Stimulated activated CD8-positive, alpha-beta memory T cell treated with anti-CD3 and anti-CD28 coated beads, Interleukin-7, amount 100 ng/mL, for 1 hour (primary cell): ENCODE data around the gene AFF1.
"Not testable (repeated sequence)": the region's sequence is repeated elsewhere in the genome, so short reads cannot be mapped to it uniquely, and the experiment has no call there.

ENCODE experiments used
- DNase-seq, 2 donors: peaks; one replicate each; pipeline ENCODE4 v3.0.0-alpha.2; 2020; ENCODE audit warnings: low read depth in 2 of 2

The AFF1 gene

DNA sequence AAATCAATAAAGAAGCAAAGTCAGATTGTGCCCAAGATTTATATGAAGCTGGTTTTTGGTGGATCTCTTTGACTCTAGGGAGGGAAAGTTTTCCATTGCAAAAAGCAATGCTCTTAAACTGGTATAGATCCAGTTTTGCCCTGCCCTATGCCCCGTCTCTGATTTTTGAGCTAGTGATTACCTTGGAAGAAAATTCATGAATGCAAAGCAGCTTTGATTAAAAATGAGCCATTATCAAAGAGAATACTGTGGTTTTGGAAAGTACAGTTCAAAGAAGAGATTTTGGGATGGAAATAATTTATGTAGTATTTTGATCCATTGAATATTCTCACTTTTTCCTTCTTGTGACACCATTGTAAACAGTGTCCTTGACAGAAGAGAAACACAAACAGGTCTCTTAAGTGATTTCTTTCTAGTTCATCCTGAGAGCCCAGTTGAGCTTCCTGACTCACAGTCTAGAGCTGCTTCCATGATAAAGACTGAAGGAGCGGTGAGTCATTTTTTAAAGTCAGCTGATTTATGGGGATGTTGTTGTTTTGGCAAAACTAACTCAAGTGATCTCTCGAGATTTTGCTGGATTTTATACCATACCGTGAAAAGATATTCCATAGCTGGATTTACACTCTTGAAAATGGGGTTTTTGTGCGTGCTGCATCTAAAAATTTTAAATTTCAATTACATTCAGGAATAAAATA, 76.7 kb downstream of the AFF1 start:
- DNase-seq, result no peak

DNA sequence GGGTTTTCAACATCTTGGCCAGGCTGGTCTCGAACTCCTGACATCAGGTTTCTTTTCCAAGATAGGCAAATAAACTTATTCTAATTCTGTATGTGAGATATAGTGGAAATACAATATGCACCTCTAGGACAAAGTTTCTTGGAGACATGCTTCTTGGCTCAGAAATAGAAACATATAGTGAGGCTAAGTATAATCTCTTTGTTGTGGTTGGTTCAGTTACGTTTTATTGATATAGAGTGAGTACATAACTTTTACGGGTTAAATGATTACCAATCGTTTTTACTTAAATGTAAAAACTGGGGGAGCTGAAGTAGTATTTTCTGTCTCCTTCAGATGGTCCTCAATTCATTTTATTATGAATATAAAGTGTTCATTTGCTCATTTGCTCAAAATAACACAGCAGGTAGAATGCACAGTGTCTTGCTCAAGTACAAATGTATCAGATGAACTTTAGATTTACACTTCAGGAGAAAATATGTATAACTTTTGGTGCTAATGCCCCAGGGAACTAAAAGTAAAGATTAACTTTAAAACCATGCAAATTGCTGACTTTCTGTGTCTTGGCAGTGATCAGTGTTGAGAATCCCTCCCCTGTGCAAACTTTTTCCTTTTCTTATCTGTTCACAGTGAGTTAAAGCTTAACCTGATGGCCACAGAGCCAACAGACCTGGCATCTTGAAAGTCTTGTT, 77.6 kb downstream of the AFF1 start:
- no peak for DNase-seq

DNA sequence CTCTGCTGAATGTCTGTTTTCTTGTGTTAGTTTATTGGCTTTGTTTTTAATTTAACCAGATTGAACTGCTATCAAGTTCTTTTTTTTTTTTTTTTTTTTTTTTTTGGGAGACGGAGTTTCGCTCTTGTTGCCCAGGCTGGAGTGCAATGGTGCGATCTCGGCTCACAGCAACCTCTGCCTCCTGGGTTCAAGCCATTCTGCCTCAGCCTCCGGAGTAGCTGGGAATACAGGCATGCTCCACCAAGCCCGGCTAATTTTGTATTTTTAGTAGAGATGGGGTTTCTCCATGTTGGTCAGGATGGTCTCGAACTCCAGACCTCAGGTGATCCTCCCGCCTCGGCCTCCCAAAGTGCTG, 78.1 kb downstream of the AFF1 start:
- not testable (repeated sequence) for DNase-seq

DNA sequence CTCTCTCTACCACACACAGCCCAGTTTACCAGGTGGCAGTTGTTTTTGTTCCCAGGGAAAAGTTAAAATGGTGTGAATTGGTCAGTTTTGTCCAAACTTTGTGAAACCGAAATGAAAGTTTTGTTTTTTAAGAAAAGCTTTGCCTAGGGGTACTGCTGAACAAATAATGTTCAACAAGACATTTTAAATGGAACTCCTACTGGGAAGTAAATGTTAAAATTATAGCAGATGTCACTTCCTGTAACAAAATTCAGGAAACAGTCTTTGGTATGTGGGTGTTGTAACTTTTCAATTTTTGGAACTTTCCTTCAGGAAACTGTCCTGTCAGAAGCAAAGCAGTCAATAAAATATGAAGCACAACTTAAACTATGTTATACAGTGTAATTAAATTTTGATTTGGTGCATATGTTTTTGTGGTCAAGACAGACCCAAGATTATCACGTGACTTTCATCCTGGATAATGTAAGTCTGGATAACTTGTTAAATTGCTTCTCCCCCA, 79.5 kb downstream of the AFF1 start:
- no peak for DNase-seq

DNA sequence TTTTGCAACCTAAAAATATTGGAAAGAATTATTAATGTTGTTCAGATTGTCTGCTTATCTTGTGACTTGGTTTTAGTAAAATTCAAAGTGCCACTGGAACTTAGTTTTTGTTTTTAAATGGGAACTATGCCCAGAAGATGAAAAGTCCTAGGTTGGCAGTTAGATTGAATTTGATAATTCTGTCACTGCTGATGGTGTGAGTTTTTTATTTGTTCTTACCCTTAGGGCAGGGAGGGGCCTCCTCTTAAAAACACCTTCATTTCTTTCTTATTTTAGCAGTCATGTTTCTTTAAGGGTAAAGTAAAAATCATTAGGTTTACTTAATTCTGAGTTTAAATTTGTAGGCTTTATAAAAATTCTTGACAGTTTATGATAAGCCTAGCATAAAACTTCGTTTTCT, 80.6 kb downstream of the AFF1 start:
- DNase-seq, result no peak

DNA sequence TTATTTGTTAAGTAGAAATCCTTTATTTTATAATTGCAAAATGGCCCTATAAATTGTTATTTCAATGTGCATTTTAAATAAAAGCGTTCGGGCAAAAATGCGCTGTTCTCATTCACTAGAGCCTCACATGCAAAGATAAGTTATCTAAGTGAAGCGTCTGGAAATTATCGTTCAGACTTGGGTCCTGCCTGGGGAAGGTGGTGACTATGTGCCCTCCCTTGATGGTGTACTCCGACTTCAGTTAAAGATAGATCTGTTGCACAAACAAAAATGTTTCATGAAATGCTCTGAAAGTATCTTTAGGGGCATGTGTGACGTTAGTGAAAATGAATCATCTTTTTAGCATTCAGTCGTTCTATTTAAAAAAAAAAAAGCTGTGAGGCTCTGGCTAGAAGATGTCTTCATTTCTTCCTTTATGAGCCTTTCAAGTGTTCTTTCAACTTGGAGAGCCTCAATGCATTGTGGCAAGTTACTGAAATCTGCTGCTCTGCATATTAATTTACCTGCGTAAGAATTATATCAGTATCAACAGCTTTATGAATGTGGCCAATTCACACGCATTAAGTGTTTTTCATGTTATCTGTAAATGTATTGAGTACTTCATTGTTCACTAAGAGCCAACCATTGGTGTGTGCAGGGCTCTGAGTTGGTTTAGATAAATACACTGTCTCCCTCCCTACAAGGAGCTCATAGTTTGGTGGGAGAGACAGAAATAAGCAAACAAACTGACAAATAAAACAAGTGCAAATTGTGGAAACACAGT, 83.0 kb downstream of the AFF1 start:
- DNase-seq, result no peak

DNA sequence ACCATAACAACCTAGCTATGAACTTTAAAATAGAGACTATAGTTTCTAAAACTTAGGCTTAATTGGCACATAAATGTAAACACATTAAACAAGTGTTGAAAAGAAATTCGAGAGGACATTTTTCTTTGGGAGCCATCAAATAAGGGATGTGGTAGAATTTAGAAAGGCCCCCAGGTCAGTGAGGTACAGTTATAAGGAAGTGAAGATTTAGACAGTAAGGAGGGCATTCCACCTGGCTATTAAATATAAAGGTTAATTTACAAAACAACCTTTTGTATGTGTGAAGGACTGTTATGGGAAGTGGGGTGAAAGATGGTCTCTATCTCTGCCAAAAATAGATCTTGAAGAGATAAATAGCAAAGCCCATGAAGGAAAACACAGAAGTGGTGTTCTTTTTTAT, 83.9 kb downstream of the AFF1 start:
- no peak for DNase-seq

GRCh38 chr4:87019246-87019791, 84.5 kb downstream of the AFF1 start:
- DNase-seq, result no peak

DNA sequence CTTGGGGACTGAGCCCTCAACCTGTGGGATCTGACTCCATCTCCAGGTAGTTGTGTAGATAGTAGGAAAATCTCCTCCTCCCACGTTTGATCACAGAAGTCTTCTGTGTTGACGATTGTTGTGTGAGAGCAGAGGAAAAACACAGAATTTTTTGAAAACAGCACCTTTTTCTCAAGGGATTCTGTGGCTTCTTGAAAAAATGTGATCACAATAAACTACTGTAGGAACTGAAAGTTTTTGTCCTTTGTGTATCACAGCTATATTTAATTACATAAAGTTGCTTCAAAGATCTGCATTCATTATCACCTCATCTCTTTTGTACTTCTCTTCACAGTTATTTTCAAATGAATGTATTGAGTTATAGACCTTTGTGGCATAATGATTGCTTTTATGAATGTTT, 85.1 kb downstream of the AFF1 start:
- DNase-seq, result no peak

DNA sequence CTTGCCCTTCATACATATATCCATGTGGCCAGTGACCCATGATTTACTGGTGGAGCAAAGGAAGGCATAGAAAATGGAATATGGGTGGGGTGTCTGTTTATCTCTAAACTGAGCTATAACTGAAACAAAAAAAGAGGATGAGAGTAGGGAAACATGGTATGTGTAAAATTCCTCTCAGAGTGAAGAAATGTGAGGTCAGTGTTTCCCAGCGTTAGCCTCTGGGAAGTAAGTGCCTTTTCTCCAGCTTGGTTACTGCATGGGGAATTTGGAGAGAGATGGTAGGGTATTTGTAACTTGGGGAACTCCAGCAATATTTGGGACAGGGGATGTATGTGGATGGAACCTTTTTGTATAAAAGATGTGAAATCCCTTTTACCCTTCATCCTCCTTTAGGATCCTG, 89.4 kb downstream of the AFF1 start:
- no peak for DNase-seq

DNA sequence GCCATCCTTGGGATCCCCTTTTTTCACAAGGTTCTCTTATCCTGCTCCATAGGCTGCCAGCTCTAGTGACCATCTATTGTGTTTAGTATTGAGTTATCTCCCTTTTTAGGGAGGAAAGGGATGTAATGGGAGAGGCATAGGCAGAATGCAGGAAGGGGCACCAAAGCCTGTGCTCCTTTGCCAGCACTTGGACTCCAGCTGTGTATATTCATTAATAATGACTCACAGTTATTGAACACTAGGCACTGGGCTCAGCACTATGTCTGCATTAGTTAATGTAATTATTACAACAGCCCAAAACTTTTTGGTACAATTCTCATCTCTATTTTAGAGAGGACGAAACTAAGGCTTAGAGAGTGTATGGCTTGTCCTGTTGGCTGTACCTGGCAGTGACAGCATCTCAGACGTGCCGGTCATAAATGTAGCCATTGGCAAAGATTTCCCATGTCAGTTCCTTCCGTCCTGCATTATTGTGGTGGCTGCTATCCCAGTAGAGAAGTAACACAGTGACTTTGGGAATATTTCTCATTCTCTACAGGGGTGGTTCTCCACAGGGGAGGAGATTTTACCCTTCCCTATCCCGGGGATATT, 90.3 kb downstream of the AFF1 start:
- DNase-seq, result no peak

GRCh38 chr4:87025614-87026041, 90.8 kb downstream of the AFF1 start:
- no peak for DNase-seq

DNA sequence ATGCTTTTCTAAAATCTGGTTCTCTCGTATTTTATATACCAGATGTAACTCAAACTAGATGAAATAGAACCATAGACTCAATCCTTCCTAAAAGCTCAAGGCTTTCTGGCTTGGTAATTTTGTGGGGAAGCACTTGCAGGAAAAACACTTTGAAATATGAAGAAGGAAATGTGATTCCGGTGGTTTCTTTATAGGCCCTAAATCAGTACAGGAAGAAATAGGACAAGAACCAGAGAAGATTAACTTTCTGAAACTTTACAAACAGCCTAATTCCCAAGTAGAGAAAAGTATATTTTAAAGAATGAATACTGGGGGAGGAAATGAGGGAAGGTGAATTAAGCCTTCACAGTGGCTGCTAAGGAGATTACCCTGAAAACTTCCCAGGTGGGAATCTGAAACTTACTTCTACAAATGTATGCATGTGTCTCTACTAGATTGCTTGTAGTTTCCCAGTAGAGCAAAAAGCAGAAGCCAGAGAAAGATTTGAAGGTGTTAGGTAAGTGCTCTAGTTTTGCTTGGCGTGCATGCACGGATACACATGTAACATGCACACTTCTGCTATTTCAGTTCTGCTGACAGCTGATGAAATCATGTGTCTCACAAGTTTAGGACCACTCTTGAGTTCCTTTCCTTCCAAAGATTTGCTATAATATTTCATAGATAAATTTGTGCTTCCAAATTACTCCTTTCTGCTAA, 92.1 kb downstream of the AFF1 start:
- no peak for DNase-seq

DNA sequence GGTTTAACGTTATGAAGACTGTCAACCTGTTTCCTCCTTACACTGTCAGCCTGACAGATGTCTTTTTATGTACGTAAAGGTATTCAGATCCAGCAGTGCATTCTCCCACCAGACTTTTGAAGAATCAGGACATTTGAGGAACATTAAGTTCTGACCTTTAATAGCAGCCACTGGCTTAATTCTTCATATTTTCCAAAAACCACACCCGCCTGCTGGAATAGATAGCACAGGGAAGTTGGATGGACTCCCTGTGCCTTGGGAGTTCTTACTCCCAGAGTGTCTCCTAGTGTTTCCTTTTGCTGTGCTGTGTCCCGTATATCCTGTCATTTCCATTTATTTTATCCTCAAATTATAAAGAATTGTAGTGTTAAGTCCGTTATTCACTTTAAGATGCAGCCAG, 94.5 kb downstream of the AFF1 start:
- no peak for DNase-seq

GRCh38 chr4:87030124-87030523, 95.3 kb downstream of the AFF1 start:
- no peak for DNase-seq

GRCh38 chr4:87030755-87031441, 96.1 kb downstream of the AFF1 start:
- DNase-seq, result no peak

DNA sequence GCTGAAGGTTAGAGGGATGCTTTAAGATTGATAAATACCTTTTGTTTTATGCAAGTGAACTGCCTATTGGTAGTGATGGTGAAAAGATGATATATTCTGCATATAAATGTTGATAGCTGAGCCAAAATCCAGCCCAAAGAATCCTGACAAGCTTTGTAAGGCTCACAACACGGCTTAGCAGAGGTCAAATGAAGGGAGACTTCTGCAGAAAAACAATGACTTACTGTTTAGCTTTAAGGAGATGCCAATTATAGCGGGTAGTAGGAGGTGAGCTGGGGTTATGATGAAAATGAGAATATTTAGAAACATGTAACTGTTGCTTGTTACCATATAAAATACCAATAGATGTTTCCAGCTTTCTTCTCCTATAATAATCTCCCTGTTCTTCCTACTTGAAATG, 97.1 kb downstream of the AFF1 start:
- no peak for DNase-seq

GRCh38 chr4:87032884-87033533, 98.2 kb downstream of the AFF1 start:
- DNase-seq, result no peak

- no peak for DNase-seq
These were observed 99.1 kb downstream of the AFF1 start for GRCh38 chr4:87033902-87034301.

DNA sequence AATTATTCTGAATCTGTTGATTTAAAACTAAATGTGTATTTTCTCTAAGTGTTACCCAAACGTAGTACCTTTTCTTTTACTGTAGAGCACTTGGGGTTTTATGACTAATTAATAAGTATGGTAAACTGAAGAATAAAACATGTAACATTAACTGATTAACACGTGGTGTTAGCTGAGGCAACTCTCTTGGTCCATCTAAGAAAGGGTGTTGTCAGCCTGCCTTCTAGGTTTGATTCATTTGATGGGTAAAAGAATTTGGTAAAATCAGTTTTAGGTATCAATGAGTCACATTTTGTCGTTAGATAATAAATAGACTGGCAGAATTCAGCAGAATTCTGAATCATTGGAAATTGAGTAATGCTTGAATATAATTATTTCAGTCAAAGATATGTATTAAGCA, 99.7 kb downstream of the AFF1 start:
- DNase-seq, result no peak
